Right lung (tissue), 5 donors: ENCODE measurements around the gene DNAJC5G. TPM values are rescaled to one million over a fixed set of nuclear protein-coding genes. Genes with fewer than 3 reads are reported as not detected.
"Not testable (repeated sequence)": the region's sequence is repeated elsewhere in the genome, so short reads cannot be mapped to it uniquely, and the experiment has no call there.

ENCODE experiments used
- DNase-seq, 2 donors: peaks; one replicate each; pipeline ENCODE4 v3.0.0-alpha.2; 2013
- polyA plus RNA-seq, 5 donors: library from polyadenylated mRNA; unstranded; fragments of 120-200 nt; gene quantifications; one replicate each; pipeline versions ENCODE4 v1.2.1 to v1.2.3, GENCODE V29; 2013; ENCODE audit warnings: inconsistent platforms in 1 of 5, low replicate concordance in 1 of 5; ENCODE audit not compliant: insufficient read length in 5 of 5, insufficient read depth in 1 of 5

The DNAJC5G gene
- polyA plus RNA-seq, 5 donors: 0.14 to 0.53 (median 0.30) TPM; not detected in 1

- no peak for DNase-seq
Observed at GRCh38 chr2:27251766-27252165, 23.5 kb upstream of the DNAJC5G start.

GRCh38 chr2:27255187-27255586 lies 20.0 kb upstream of the DNAJC5G start:
- DNase-seq: no peak

- DNase-seq: no peak
Observed at GRCh38 chr2:27255660-27256059, 19.6 kb upstream of the DNAJC5G start.

GRCh38 chr2:27256855-27257454 lies 18.3 kb upstream of the DNAJC5G start:
- DNase-seq: no peak

- DNase-seq: no peak
Observed at GRCh38 chr2:27258051-27258450, 17.2 kb upstream of the DNAJC5G start.

- no peak for DNase-seq
Observed at GRCh38 chr2:27261241-27261925, 13.8 kb upstream of the DNAJC5G start.

GRCh38 chr2:27261926-27262298 lies 13.3 kb upstream of the DNAJC5G start:
- no peak for DNase-seq

GRCh38 chr2:27262379-27263286 lies 12.6 kb upstream of the DNAJC5G start, which contains the start of gene SLC30A3:
TSS of gene SLC30A3 (minus strand) at chr2:27263047. CDS start at chr2:27262906, 141 bp downstream.
- peak in 1 of 2 donors; percentile 23 for DNase-seq

- DNase-seq: no peak
Observed at GRCh38 chr2:27263287-27264252, 11.7 kb upstream of the DNAJC5G start.

- no peak for DNase-seq
Observed at GRCh38 chr2:27264253-27264752, 10.9 kb upstream of the DNAJC5G start.

- DNase-seq: peak; percentile 48 to 49
Observed at GRCh38 chr2:27264753-27265535, 10.3 kb upstream of the DNAJC5G start.

GRCh38 chr2:27265536-27265870 lies 9.7 kb upstream of the DNAJC5G start:
- DNase-seq: no peak

GRCh38 chr2:27268296-27268695 lies 6.9 kb upstream of the DNAJC5G start:
- not testable (repeated sequence) for DNase-seq

- DNase-seq: no peak
Observed at GRCh38 chr2:27270131-27270530, 5.1 kb upstream of the DNAJC5G start.

GRCh38 chr2:27270670-27271069 lies 4.6 kb upstream of the DNAJC5G start:
- DNase-seq: no peak

GRCh38 chr2:27271631-27272340 lies 3.4 kb upstream of the DNAJC5G start:
- no peak for DNase-seq

- not testable (repeated sequence) for DNase-seq
Observed at GRCh38 chr2:27272537-27273522, 2.4 kb upstream of the DNAJC5G start.

GRCh38 chr2:27278010-27278409 lies 2.8 kb downstream of the DNAJC5G start:
- no peak for DNase-seq
